GM12892 (cell line): ENCODE measurements around the gene EEF1AKMT4.

ENCODE experiments used
- POLR2A ChIP-seq: IDR thresholded peaks from 2 replicates; pipeline ENCODE4 v1.6.1; 2011; ENCODE audit warnings: low read depth, low read length, control low read depth
- POLR2AphosphoS5 ChIP-seq: IDR thresholded peaks from 2 replicates; pipeline ENCODE4 v1.6.1; 2011; ENCODE audit warnings: low read depth, low read length, control low read depth

DNA sequence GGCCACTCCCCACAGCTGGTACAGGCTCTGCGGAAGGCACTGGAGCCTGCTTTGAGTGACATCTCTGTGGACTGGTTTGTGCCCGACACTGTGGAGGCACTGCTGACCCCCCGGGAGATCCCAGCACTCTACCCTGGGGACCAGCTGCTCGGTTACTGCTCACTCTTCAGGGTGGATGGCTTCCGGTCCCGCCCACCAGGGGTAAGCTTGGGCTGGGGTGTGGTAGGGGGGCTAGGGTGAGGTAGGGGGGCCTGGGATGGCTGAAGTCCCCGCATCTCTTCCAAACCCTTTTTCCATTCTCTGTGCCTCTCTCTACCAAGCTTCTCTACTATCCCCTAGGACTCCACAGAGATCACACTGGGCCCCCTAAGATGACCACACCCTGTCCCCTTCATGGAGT lies 12.3 kb upstream of the EEF1AKMT4 start:
- TF ChIP-seq POLR2A: no peak
- TF ChIP-seq POLR2AphosphoS5: no peak
